Measurements from ENCODE around the gene MC5R. TPM values are rescaled to one million over a fixed set of nuclear protein-coding genes. Genes with fewer than 3 reads are reported as not detected.
A peak's percentile ranks its signal among the peaks of the same experiment; 100 is the strongest.

Gene MC5R
- total RNA-seq, 1 experiment from 2014 or later, result not detected

GRCh38 chr18:13809531-13810255 lies 14.3 kb upstream of the MC5R start:
- POLR2A ChIA-PET (ENCODE audit: low non-redundant PET), result no interaction called here
- CTCF ChIA-PET, result no interaction called here
- intact Hi-C loops (cut with micrococcal nuclease; ENCODE audit: unreplicated experiment), result no loop called here
- no peaks in the 10 kb centered on the region for H3K4me1 ChIP-seq (ENCODE audit: insufficient read depth, low read length, poor library complexity, severe bottlenecking)
- no peak for DNase-seq (ENCODE audit: low spot score)
- no peak for TF ChIP-seq CTCF (conservative IDR thresholded peaks at IDR 0.05; ENCODE audit: low read depth, low read length)
- no peak for TF ChIP-seq EZH2 (IDR thresholded peaks at IDR 0.05; ENCODE audit: borderline replicate concordance, low read depth, low read length, poor library complexity, severe bottlenecking)
- H3K36me3 ChIP-seq (ENCODE audit: insufficient read depth, low read length, poor library complexity, severe bottlenecking), result no peaks in the 10 kb centered on the region
- H3K27ac ChIP-seq (ENCODE audit: low read depth, low read length, poor library complexity, severe bottlenecking), result no peak overlapping the region
- peaks cover 5% of the 10 kb centered on the region for H3K27me3 ChIP-seq (replicated peaks; ENCODE audit: insufficient read depth, low read depth, low read length, poor library complexity)
- no peaks in the 10 kb centered on the region for H3K9me3 ChIP-seq (ENCODE audit: low read depth, low read length, poor library complexity, severe bottlenecking)
- H3K4me3 ChIP-seq (ENCODE audit: low read depth, low read length, poor library complexity, severe bottlenecking), result no peak overlapping the region
- no TSS peak for BruUV-seq (replicated peaks)

GRCh38 chr18:13810950-13811485 lies 12.9 kb upstream of the MC5R start:
- H3K4me1 ChIP-seq (ENCODE audit: insufficient read depth, low read length, poor library complexity, severe bottlenecking), result no peaks in the 10 kb centered on the region
- H3K4me3 ChIP-seq (ENCODE audit: low read depth, low read length, poor library complexity, severe bottlenecking), result no peak overlapping the region
- no TSS peak for BruUV-seq (replicated peaks)
- TF ChIP-seq CTCF (conservative IDR thresholded peaks at IDR 0.05; ENCODE audit: low read depth, low read length) (no peak), EZH2 (IDR thresholded peaks at IDR 0.05; ENCODE audit: borderline replicate concordance, low read depth, low read length, poor library complexity, severe bottlenecking) (no peak)
- POLR2A ChIA-PET (ENCODE audit: low non-redundant PET), result no interaction called here
- H3K27ac ChIP-seq (ENCODE audit: low read depth, low read length, poor library complexity, severe bottlenecking), result no peak overlapping the region
- intact Hi-C loops (cut with micrococcal nuclease; ENCODE audit: unreplicated experiment), result no loop called here
- no peaks in the 10 kb centered on the region for H3K36me3 ChIP-seq (ENCODE audit: insufficient read depth, low read length, poor library complexity, severe bottlenecking)
- peaks cover 5% of the 10 kb centered on the region for H3K27me3 ChIP-seq (replicated peaks; ENCODE audit: insufficient read depth, low read depth, low read length, poor library complexity)
- CTCF ChIA-PET, result no interaction called here
- no peak for DNase-seq (ENCODE audit: low spot score)
- H3K9me3 ChIP-seq (ENCODE audit: low read depth, low read length, poor library complexity, severe bottlenecking), result no peaks in the 10 kb centered on the region

GRCh38 chr18:13811993-13812392 lies 12.0 kb upstream of the MC5R start:
- H3K4me3 ChIP-seq (ENCODE audit: low read depth, low read length, poor library complexity, severe bottlenecking), result no peak overlapping the region
- no peaks in the 10 kb centered on the region for H3K9me3 ChIP-seq (ENCODE audit: low read depth, low read length, poor library complexity, severe bottlenecking)
- POLR2A ChIA-PET (ENCODE audit: low non-redundant PET), result no interaction called here
- H3K36me3 ChIP-seq (ENCODE audit: insufficient read depth, low read length, poor library complexity, severe bottlenecking), result no peaks in the 10 kb centered on the region
- no peak overlapping the region for H3K27ac ChIP-seq (ENCODE audit: low read depth, low read length, poor library complexity, severe bottlenecking)
- CTCF ChIA-PET, result interaction anchor here (1.0 to 2.1 kb wide), 5 partner anchors 9 to 274 kb away, joined by 4 to 5 read pairs (median 4); partner anchors contain the start of gene MC5R
- no peaks in the 10 kb centered on the region for H3K4me1 ChIP-seq (ENCODE audit: insufficient read depth, low read length, poor library complexity, severe bottlenecking)
- intact Hi-C loops (cut with micrococcal nuclease; ENCODE audit: unreplicated experiment), result no loop called here
- BruUV-seq (replicated peaks), result no TSS peak
- TF ChIP-seq CTCF (conservative IDR thresholded peaks at IDR 0.05; ENCODE audit: low read depth, low read length) (peak; percentile 34; the same call in 1 of the 2 replicates), EZH2 (IDR thresholded peaks at IDR 0.05; ENCODE audit: borderline replicate concordance, low read depth, low read length, poor library complexity, severe bottlenecking) (no peak)
- peaks cover 9% of the 10 kb centered on the region for H3K27me3 ChIP-seq (replicated peaks; ENCODE audit: insufficient read depth, low read depth, low read length, poor library complexity)
- peak; percentile 32 for DNase-seq (ENCODE audit: low spot score)
